CD4-positive, alpha-beta T cell treated with Interleukin-17A for 1 hour (primary cell): ENCODE data around the gene CDH15.

Experiments used
- DNase-seq: peaks from one replicate; pipeline ENCODE4 v3.0.0-alpha.2; 2020

CDH15 gene

DNA sequence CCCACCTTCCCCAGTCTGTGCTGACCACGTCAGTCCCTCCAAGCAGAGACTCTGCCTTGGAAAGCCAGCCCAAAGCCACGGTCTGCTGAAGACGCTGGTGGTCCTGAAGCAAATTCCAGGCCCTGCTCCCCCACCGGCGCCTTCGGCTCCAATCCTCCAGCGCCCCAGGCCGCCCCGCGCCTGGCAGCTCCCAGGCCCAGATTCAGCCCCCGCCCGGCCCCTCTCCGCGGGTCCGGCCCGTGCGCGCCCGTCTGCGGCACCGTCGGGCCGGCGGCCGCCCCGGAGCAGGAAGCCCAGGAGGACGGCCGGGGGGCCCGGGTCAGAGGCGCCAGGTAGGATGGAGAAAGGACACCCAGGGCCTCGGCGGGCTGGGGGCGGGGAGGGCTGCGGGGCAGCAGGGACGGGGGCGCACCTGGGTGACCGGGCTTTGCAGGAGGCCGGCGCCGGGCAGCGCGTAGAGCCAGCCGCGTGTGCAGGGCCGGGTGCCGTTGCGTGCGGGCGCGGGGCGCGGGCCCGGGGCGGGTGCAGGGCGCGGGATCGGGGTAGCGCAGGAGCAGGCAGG, 29.4 kb downstream of the CDH15 start:
- no peak for DNase-seq

DNA sequence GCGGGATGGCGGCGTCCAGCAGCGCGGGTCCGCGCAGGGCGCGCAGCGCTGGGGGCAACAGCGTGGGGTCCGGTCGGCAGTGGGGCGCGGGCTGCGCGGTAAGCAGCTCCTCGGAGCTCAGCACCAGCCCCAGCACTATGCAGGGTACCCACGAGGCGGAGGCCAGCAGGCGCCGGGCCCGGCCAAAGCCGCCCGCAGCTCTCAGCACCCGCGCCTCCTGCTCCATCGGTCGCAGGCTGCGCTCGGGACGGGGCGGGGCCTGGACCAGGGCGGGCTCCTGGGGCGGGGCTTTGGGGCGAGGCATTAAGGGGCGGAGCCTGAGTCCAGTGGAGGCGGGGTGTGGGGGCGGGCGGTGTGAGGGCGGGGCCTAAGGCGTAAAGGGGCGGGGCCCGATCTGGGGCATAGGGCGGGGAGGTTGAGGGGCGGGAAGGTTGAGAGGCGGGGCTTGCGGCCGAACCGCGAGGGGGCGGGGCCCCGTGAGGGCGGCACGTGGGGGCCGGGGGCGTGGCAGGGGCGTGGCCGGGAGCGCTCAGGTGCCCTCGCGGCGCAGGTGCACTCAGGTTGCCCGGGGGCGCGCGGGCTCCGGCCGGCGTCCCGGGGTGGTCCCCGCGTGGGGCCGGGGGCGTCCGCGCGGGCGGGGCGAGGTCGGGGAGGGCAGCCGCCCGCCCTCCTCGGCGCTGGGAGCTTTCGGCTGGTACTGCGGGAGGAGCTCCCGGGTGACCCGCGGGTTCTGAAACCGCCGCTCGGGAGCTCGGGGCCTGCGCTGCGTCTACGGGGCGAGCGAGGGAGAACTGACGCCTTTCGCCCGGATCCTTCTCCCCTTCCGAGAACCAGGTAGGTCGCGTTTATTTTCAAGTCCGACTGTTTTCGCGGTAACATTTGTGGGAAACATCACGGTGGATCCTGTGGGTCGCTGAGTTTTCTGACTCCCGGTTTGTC, 30.2 kb downstream of the CDH15 start:
- peak; percentile 87 for DNase-seq

DNA sequence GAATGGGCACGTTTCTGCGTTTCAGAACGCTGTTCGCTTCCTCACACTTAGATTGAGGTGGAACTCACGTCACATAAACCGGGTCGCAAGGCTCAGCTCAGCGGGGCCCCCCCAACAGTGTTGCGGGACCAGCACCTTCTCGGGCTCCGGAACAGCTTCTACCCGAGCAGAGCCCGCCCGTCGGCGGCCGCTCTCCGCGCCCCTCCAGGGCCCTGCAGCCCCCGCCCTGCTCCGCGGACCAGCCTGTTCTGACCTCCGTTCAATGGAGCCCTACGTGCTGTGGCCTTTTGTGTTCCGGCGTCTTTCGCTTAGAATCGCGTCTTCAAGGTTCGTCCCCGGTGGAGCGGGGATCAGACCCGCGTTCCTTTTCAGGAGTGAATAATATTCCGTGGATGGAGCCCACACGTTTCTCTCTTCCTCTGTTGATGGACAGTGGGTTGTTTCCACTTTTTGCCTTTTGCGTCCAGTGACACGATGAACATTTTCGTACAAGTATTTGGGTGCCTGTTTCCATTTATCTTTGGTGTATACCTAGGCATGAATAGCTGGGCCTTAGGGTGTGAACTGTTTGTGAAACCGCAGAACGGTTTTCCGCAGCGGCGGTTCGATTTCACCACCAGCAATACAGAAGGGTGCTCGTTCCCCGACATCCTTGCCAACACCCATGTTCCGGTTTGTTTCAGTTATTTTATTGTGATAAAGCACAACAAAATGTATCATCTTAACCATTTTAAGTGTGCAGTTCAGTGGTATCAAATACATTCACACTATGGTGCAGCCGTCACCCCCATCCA, 31.1 kb downstream of the CDH15 start:
- DNase-seq = no peak

DNA sequence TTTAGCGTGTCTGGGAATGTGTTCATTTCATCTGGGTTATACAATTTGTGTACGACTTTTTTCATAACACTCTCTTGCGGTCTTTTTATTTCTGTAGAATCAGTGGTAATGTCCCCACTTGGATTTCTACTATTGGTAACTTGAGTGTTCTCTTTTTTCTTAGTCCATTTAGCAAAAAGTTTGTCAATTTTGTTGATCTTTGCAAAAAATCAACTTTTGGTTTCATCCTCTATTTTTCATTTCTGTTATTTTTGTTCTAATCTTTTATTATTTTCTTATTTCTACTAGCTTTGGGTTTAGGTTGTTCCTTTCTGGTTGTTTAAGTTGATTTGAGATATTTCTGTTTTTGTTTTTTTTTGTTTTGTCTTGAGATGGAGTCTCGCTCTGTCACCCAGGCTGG, 36.4 kb downstream of the CDH15 start:
- no peak for DNase-seq

DNA sequence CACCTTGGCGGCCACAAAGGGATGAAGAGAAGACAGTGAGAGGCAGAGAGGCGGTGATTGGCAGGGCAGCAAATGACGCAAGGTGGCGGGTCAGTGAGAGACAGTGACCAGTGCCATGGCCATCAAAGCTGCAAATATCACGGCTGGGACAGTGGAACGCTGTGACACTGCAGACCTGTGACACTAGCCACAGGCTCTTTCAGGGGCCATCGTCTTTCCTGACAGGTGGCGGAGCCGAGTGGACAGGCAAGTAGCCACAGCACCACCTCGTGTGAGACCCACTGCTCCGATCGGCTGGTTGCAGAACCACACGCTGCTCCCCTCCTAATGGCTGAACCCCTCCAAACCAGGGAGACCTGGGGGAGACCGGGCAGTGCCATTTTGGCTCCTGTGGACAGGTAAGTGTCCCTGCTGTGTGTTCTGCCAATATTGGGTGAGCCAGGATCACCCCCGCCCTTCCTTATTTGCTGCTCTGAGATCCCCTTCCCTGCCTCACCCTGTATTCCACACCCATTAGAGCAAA, 38.0 kb downstream of the CDH15 start:
- no peak for DNase-seq

DNA sequence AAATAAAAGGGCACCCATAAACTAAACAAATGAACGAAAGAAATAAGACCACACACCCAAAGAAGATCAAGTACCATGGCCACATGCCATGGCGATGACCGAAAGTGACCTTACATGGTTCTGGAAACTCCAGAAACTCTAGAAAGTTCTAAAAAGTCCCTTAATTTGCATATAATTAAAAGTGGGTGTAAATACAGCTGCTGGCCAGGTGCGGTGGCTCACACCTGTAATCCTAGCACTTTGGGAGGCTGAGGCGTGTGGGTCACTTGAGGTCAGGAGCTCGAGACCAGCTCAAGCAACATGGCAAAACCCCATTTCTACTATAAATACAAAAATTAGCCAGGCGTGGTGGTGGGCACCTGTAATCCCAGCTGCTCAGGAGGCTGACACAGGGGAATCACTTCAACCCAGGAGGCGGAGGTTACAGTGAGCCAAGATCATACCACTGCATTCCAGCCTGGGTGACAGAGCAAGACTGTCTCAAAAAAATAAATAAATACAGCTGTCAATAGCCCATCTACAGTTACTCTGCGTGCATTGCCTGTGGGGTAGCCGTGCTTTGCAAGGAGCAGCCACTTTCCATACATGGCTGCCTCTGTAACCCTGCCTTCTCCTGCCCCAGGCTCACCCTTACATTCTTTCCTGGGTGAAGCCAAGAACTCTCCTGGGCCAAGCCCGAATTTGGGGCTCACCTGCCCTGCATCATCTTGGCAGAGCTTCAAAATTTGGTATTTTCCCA, 38.8 kb downstream of the CDH15 start:
- DNase-seq = no peak

DNA sequence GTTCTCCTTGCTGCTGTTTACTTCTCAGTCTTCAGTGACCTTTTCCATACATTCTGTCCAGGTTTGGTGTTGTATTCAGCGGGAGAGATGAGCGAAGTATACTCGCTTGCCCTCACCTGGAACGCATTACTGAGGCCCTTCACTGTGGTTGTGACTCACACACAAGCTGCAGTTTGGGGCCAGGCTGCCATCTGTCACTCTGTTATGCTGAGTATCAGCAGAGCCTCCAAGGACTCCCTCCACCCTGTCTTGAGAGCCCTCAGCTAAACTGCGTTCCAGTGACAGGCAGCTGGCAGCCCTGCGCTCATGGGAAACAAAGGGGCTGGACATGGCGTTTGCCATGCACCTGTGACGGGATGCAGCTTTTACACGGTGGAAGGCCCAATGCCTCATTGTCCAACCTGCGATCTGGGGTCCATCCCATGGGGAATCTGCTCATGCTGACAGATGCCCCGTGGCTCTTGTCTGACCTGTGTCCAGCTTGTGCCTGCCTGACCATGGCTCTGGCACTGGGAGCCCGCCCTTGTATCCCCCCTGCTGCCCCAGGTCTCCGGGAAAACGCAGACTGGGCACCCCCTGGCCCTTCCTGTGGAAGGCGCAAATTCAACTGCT, 39.5 kb downstream of the CDH15 start:
- no peak for DNase-seq

DNA sequence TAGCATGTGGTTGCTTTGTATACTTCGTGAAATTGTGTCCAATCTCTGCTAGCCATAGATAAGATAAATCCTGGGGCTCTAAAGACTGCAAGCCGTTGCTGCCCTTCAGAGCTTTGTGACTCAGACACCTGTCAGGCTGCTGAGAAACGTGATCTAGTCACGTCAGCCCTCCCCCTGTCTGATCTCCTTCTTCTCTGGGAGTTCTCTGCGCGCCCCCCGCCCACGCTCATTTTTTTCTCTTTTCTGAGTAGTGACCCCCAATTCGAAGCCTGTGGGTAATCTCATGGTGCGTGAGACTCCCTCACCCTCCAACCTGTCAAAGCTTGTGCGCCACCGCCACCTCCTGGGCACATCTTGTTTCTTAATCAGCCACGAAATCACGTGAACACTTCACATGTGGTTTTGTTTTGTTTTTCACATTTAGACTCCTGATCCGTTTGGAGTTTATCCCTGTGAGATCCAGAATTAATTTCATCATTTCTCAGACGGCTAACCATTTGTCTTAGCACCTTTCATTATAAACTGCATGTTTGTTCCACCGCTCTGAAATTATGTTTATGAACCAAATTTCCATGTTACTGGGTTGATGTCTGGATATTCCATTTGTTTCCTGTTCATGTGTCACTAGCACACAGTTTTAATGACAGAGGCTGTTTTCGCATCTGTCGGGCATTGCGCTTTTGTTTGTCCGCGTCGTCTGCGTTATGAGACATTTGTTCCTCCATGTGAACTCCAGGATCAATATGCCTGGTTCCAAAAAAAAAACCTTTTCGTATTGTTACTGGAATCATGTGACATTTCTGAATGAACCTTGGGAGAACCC, 45.0 kb downstream of the CDH15 start:
- DNase-seq = peak; percentile 86

DNA sequence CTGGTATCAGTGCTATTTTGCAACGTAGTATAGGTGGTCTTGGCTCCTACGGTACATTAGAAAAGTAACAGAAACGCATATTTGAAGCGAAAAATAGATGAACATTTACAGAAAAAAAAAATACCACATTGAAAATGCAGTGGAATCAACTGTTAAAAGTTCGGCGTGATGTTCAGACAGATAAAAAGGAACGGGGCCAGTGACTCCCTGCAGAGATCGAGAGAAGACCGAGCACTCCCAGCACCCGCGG, 45.5 kb downstream of the CDH15 start:
- DNase-seq = no peak

DNA sequence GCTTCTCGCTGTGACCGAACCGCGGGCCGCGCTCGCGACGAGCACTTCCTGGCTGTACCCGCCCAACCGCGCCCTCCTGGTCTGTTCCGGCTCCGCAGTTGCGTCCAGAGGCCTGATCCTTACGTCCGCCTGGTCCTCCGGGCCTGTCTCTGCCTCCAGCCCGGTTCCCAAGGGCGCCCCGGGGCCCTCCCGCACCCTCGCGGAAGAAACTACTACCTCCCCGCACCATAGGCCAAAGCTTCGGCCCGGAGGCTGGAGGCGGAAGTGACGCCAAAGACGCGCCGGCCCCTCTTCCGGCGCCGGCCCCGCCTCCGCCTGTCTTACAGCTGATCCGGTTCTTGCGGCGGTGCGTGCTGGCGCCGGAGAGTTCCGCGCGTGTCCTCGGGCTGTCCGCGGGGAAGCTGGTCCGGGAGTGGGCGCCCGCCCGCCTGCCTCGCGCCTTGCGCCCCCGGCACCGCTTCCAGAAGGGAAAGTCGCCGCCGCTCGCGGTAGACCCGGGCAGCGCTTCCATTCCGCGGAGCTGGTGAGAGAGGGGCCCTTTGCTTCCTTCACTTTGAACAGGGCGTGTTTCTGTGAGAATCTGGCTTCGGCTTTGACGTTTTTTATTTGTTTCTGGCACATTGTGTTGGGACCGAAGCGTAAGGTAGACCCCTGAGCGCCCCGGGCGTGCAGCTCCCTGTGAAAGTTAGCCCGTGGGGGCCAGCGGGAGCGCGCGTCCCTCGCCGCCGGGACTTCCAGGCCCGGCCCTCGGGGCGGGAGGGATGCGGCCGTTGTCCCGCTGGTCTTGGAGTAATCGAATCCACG, 46.0 kb downstream of the CDH15 start, which contains the start of gene ZNF778:
TSS of gene ZNF778 (plus strand) at position 316 of the 804 bp plus-strand sequence. CDS start 3,425 bp downstream, outside the sequence.
- DNase-seq = peak; percentile 85

DNA sequence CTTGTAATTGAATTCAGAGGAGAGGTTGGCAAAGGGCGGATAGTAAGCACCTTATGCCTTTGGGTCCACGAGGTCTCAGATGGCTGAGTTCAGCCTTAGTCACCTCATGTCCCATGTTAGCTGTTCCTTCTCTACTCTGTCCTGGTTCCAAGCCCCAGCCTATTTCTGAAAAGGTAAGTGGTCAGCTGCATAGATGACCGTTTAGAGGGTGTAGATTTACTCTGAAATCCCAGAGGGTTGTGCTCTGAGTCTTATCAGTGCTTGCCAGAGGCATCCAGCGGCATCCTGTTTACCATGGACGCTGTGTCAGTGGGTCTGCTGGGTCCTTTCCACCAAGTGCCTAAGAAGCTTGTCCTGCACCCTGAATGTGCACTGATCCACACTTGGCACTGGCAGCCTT, 47.8 kb downstream of the CDH15 start:
- no peak for DNase-seq

DNA sequence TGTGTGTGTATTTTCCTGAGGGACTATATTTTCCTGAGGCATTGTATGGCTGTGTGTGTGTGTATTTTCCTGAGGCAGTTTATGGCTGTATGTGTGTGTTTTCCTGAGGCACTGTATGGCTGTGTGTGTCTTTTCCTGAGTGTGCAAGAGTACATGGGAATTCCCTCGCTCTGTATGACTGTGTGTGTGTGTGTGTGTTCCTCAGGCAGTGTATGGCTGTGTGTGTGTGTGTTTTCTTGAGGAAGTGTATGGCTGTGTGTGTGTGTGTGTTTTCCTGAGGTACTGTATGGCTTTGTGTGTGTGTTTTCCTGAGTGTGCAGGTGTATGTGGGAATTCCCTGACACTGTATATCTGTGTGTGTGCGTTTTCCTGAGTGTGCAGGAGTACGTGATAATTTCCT, 50.1 kb downstream of the CDH15 start:
- no peak for DNase-seq

DNA sequence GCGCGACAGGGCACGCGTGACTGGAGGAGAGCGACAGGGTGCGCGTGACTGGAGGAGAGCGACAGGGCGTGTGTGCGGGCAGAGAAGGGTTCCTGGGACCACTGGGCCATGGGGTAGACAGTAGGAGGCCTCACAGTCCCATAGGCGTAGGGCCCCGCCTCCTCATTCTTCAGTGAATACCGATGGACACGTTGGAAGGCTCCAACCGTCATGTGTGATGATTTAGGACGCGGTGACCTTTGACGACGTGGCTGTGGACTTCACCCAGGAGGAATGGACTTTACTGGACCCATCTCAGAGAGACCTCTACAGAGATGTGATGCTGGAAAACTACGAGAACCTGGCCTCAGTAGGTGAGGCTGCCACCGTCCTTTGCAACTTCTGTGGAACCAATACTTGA, 51.4 kb downstream of the CDH15 start:
- no peak for DNase-seq

DNA sequence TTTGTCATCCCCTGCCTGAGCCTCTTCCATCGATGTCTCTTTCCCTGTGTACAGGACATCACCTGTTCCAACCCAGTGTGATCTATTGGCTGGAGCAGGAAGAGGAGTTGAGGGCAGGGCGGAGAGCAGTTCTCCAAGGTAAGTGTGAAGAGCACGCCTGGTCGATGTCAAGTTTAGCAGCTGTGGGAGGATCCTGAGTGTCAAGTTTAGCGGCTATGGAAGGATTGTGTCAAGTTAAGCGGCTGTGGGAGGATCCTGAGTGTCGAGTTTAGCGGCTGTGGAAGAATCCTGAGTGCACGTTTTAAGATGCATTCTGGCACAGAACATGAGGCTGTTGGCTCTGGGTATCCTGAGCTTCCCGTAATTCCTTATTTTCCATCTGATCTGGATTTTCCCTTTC, 53.1 kb downstream of the CDH15 start:
- no peak for DNase-seq

DNA sequence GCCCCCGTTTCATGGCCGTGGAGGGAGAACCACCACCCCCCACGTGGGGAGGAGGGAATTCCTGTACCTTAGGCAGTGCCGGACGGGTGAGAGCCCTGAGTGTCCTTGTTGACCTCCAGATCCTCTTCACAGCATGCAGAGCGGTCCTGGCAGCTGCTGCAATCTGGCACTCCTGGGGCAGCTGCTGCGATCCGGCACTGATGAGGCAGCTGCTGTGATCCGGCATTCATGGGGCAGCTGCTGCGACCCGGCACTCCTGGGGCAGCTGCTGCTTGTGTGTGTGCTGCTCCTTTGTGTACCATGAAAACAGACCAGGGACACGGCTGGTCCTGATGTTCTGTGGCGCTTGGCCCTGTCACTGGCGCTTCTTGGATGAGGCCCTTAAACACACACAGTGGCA, 58.7 kb downstream of the CDH15 start:
- no peak for DNase-seq

DNA sequence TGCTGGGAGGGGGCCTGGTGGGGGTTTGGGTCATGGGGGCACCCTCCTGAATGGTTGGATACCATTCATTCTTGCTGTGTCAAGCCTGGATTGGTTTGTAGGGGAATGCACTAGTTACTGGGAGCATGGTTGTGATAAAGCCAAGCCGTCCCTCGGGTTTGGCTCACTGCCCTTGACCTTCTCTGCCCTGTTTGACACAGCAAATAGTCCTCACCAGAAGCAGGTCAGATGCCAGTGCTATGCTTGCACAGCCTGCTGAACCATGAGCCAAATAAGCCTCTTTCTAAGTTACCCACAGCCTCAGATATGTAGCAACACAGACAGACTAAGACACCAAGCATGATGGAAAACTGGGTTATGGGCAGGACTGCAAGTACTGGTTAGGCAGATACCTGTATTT, 60.6 kb downstream of the CDH15 start:
- DNase-seq = no peak

DNA sequence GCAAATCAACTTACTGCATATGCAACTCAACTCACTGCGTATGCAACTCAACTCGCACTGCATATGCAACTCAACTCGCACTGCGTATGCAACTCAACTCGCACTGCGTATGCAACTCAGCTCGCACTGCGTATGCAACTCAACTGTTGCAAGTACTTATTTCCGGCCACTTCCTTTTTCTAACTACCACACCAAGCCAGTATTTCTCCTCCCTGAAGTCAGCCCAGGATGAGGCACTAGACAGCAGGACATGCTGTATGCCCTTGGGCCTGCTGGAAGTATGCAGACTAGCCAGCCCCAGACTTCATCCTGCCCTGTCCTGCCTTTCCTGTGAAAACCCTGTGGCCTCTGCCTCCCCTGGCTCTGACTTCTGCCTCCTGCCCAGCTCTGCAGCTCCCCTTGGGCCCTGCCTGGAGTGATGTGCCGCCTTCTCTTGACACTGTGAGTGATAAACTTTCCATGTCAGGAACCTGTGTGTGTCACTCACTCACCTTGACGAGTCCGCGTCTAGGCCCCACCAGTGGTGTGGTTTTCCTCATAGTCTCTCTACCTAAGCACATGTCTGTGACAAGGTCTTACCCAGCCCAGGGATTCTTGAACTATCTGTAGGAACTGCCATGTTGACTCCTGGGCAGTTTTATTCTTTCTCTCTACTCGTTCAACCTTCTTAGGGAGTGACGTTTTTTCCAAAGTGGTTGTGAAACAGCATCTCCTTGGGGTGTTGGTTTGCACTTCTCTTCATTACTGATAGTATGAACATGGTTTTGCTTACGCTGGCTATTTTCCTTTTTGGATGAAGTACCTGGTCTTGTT, 62.3 kb downstream of the CDH15 start:
- DNase-seq = no peak

DNA sequence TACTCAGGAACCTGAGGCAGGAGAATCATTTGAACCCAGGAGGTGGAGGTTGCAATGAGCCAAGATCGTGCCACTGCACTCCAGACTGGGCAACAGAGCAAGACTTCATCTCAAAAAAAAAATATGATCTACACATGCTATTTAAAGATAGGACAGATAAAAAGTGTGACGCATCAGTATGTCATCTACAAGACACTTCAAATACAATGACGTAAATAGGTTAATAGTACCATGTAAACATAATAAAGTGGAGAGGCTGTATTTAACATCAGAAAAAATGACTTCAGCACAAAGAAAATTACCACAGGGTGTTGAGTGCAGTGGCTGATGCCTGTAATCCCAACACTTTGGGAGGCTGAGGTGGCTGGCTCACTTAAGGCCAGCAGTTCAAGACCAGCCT, 66.2 kb downstream of the CDH15 start:
- DNase-seq = no peak

DNA sequence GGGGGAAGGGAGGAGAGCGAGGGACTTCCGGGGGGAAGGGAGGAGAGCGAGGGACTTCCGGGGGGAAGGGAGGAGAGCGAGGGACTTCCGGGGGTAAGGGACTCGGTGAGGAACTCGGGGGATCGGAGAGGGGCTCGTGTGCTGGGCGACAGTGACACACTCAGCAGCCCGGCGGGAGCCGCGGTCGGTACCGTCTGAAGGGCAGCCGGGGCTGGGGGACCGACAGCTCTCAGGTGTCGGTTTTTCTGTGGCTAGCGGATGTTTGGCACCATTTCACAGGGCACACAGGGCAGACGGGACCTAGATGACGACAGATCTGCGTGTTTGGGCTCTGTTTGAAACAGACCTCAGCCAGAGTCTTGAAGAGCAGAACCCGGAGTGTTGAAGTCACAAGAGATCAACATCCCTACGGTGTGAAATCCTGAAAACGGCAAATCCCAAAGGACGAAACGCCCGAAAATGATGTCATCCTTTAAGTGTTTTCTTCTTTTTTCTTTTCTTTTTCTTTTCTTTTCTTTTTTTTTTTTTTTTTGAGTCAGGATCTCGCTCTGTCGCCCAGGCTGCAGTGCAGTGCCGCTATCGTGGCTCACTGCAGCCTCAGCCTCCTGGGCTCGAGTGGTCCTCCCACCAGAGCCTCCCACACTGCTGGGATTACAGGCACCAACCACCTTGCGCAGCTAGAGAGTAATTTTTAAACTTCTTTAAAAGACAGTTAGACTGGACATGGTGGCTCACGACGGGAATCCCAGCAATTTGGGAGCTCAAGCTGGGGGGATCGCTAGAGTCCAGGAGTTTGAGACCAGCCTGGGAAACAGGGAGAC, 69.8 kb downstream of the CDH15 start:
- DNase-seq = peak; percentile 88
